Smooth muscle cell (in vitro differentiated cells): ENCODE data around the gene LPP. TPM values are rescaled to one million over a fixed set of nuclear protein-coding genes. Genes with fewer than 3 reads are reported as not detected.

Experiments used
- DNase-seq: peaks from one replicate; lab custom pipeline; 2025; ENCODE audit not compliant: unreplicated experiment; lab: John Stamatoyannopoulos, UW
- H2AFZ ChIP-seq: fragments of 200-600 bp; sonication (generic); 2 replicates; pipeline ENCODE4 v1.6.0; 2016; ENCODE audit warnings: antibody characterized with exemption, low read depth, mild to moderate bottlenecking
- H3F3A ChIP-seq: fragments of 200-600 bp; sonication (generic); 2 replicates; pipeline ENCODE4 v1.6.0; 2017; ENCODE audit warnings: antibody characterized with exemption, low read depth
- H3K27ac ChIP-seq: fragments of 200-600 bp; sonication (generic); 2 replicates; pipeline ENCODE4 v1.5.1; 2016; ENCODE audit warnings: low read depth, mild to moderate bottlenecking
- H3K27me3 ChIP-seq: fragments of 200-600 bp; sonication (generic); 2 replicates; pipeline ENCODE4 v1.6.1; 2016; ENCODE audit warnings: low read depth, mild to moderate bottlenecking
- H3K36me3 ChIP-seq: fragments of 200-600 bp; sonication (generic); 2 replicates; pipeline ENCODE4 v1.5.1; 2016; ENCODE audit warnings: low read depth
- H3K4me1 ChIP-seq: fragments of 200-600 bp; sonication (generic); 2 replicates; pipeline ENCODE4 v1.5.1; 2016; ENCODE audit warnings: low read depth
- H3K4me2 ChIP-seq: fragments of 200-600 bp; sonication (generic); 2 replicates; pipeline ENCODE4 v1.6.0; 2016; ENCODE audit warnings: mild to moderate bottlenecking
- H3K4me3 ChIP-seq: fragments of 200-600 bp; sonication (generic); 2 replicates; pipeline ENCODE4 v1.5.1; 2016; ENCODE audit warnings: mild to moderate bottlenecking
- H3K79me2 ChIP-seq: fragments of 200-600 bp; sonication (generic); 2 replicates; pipeline ENCODE4 v1.6.0; 2016; ENCODE audit warnings: low read depth, mild to moderate bottlenecking
- H3K9ac ChIP-seq: fragments of 200-600 bp; sonication (generic); 2 replicates; pipeline ENCODE4 v1.6.0; 2016; ENCODE audit warnings: low read depth
- H3K9me3 ChIP-seq: fragments of 200-600 bp; sonication (generic); replicated peaks from 2 replicates; pipeline ENCODE4 v1.5.1; 2016; ENCODE audit warnings: low read depth
- H4K20me1 ChIP-seq: fragments of 200-600 bp; sonication (generic); 2 replicates; pipeline ENCODE4 v1.6.0; 2016; ENCODE audit warnings: low read depth
- WGBS: methylation state at CpG from one replicate; pipeline ENCODE4 v1.1.7; 2016; ENCODE audit warnings: low lambda C conversion rate; 5-methylcytosine and 5-hydroxymethylcytosine counted together
- polyA plus RNA-seq: library from polyadenylated mRNA; unstranded; fragments of >200 nt; fragmentation: Nextera tagmentation; extraction: Ambion mirVana; gene quantifications from 2 replicates; pipeline ENCODE4 v1.2.1, GENCODE V29; 2016
- total RNA-seq: library from RNA; depleted of rRNA; stranded (reverse); fragments of >200 nt; gene quantifications from 2 replicates; pipeline ENCODE4 v1.2.3, GENCODE V29; 2014
- TF ChIP-seq, protein P1 (sequence below): fragments of 200-600 bp; sonication (generic); IDR thresholded peaks from 2 replicates; pipeline ENCODE4 v1.5.1; 2017; ENCODE audit warnings: borderline replicate concordance, mild to moderate bottlenecking, antibody characterized with exemption; ENCODE audit not compliant: insufficient read depth, poor library complexity, severe bottlenecking

The LPP gene
- total and polyA plus RNA-seq, 2 experiments from 2014 or later, result 42.3 to 128 TPM

DNA sequence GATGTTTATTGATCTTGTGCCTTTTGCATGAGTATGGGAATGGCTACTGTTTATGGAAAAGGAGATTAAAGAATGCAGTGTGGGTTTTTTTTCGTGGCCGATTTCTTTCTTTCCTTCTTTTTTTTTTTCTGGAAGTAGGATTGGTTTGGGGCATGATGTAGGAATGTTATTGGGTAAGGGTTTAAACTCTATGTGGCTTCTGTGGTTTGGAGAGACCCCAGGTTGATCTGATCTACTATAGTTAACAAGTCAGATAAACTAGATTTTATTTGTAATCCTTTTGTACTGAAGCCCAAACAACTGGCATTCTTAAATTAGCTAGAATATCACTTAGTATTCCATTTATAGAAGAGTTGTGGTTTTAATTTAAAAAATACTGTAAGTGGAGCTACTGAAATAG lies 304.8 kb downstream of the LPP start:
- Histone ChIP-seq H3K79me2 (peaks cover 54% of the 10 kb centered on the region), H4K20me1 (peaks cover 79% of the 10 kb centered on the region)
- WGBS, result 76% methylated on average over 2 of the region's 2 CpGs

DNA sequence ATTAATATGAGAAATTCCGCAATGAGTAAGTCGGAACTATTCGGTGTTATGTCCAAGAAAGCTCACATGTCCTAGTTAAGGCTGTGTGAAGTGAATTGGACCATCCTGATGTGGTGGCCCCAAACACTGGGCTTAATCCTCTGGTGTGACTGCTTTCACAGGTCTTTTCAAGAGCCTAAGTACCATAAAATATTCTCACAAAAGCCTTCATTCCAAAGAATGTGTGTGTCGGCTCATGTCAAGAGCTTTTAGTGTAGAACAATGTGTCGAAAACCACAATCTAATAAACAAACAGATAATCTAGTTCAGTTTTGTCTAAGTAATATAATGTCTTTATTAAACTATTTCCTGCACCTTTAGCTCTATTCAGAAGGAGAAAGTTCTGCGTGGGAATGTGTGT lies 311.4 kb downstream of the LPP start:
- H4K20me1 ChIP-seq, result peaks cover 65% of the 10 kb centered on the region
- H2AFZ ChIP-seq, result no peak overlapping the region
- H3K36me3 ChIP-seq, result no peaks in the 10 kb centered on the region
- H3F3A ChIP-seq, result peaks cover 3% of the 10 kb centered on the region
- H3K4me2 ChIP-seq, result no peak overlapping the region
- no peak overlapping the region for H3K4me3 ChIP-seq
- no peak overlapping the region for H3K27ac ChIP-seq
- TF ChIP-seq, protein P1, sequence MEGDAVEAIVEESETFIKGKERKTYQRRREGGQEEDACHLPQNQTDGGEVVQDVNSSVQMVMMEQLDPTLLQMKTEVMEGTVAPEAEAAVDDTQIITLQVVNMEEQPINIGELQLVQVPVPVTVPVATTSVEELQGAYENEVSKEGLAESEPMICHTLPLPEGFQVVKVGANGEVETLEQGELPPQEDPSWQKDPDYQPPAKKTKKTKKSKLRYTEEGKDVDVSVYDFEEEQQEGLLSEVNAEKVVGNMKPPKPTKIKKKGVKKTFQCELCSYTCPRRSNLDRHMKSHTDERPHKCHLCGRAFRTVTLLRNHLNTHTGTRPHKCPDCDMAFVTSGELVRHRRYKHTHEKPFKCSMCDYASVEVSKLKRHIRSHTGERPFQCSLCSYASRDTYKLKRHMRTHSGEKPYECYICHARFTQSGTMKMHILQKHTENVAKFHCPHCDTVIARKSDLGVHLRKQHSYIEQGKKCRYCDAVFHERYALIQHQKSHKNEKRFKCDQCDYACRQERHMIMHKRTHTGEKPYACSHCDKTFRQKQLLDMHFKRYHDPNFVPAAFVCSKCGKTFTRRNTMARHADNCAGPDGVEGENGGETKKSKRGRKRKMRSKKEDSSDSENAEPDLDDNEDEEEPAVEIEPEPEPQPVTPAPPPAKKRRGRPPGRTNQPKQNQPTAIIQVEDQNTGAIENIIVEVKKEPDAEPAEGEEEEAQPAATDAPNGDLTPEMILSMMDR, result no peak
- no peaks in the 10 kb centered on the region for H3K27me3 ChIP-seq
- no peak overlapping the region for H3K9ac ChIP-seq
- H3K79me2 ChIP-seq, result peaks cover 52% of the 10 kb centered on the region
- DNase-seq, result no peak
- WGBS, result 85% methylated on average over 6 of the region's 6 CpGs
- H3K4me1 ChIP-seq, result peaks cover 3% of the 10 kb centered on the region
- no peaks in the 10 kb centered on the region for H3K9me3 ChIP-seq

More for the DNA sequence above, 304.8 kb downstream of the LPP start:
- no peak for DNase-seq
- TF ChIP-seq, protein P1, result no peak
- H3K27me3 ChIP-seq, result no peaks in the 10 kb centered on the region
- H3K4me3 ChIP-seq, result no peak overlapping the region
- H2AFZ ChIP-seq, result no peak overlapping the region
- no peak overlapping the region for H3K27ac ChIP-seq
- no peak overlapping the region for H3K9ac ChIP-seq
- H3F3A ChIP-seq, result peaks cover 9% of the 10 kb centered on the region
- H3K4me1 ChIP-seq, result no peaks in the 10 kb centered on the region
- H3K9me3 ChIP-seq, result no peaks in the 10 kb centered on the region
- no peak overlapping the region for H3K4me2 ChIP-seq
- no peaks in the 10 kb centered on the region for H3K36me3 ChIP-seq

DNA sequence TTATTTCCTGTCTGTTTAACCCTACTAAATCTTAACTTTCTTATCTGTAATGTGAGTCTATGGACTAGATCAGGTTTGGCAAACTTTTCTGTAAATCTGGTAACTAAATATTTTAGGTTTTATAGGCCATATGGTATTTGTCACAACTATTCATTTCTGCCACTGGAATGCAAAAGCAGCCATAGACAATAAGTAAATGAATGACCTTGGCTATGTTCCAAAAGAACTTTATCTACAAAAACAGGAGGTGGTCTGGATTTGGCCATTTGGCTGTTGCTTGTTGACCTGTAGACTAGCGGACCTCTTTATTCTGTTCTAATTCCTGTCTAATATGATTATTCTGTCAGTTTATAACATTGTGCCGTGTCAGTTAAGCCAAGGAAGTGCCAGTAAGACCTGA lies 314.2 kb downstream of the LPP start:
- Histone ChIP-seq H3K36me3 (no peaks in the 10 kb centered on the region), H3K4me2 (no peak overlapping the region), H3K79me2 (peaks cover 58% of the 10 kb centered on the region), H3K4me3 (no peak overlapping the region), H3K27ac (no peak overlapping the region), H2AFZ (no peak overlapping the region), H3F3A (peaks cover 3% of the 10 kb centered on the region), H3K9ac (no peak overlapping the region), H3K4me1 (peaks cover 3% of the 10 kb centered on the region), H3K9me3 (no peaks in the 10 kb centered on the region), H3K27me3 (no peaks in the 10 kb centered on the region), H4K20me1 (peaks cover 52% of the 10 kb centered on the region)
- WGBS, result 95% methylated on average over 2 of the region's 2 CpGs
- TF ChIP-seq, protein P1, result no peak
- DNase-seq, result no peak

DNA sequence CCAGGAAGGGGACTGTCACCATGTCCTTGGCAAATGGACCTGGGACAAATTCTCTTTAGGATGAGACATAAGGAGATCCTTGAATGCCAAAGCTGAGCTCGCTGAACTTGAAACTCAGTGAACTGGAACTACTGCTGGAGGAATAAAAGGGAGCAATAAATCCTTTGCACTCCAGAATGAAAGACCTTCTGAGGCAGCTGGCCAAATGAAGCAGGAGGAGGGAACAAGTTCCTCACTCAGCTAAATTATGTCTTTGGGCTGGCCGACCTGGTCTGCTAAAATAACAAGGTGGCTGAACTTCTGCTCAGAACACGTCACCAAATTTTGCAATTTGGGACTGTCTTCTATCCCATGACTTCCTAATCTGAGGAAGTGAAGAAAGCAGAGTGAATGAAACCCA lies 314.7 kb downstream of the LPP start:
- Histone ChIP-seq H3K36me3 (no peaks in the 10 kb centered on the region), H3K27ac (no peak overlapping the region), H3K9me3 (no peaks in the 10 kb centered on the region), H3K79me2 (peaks cover 59% of the 10 kb centered on the region), H3K9ac (no peak overlapping the region), H3K27me3 (no peaks in the 10 kb centered on the region), H3F3A (peaks cover 3% of the 10 kb centered on the region), H4K20me1 (peaks cover 50% of the 10 kb centered on the region), H3K4me1 (peaks cover 3% of the 10 kb centered on the region), H2AFZ (no peak overlapping the region), H3K4me3 (no peak overlapping the region), H3K4me2 (no peak overlapping the region)
- TF ChIP-seq, protein P1, result no peak
- 94% methylated on average over 3 of the region's 3 CpGs for WGBS
- DNase-seq, result no peak
